Osteocyte (in vitro differentiated cells): ENCODE data around the gene SMIM20. TPM values are rescaled to one million over a fixed set of nuclear protein-coding genes. Genes with fewer than 3 reads are reported as not detected.

Experiments
- DNase-seq: peaks from one replicate; pipeline ENCODE4 v3.0.0; 2021; ENCODE audit warnings: mixed read lengths; ENCODE audit not compliant: unreplicated experiment; ENCODE audit errors: extremely low spot score
- H3K27ac Mint-ChIP-seq: one replicate; pipeline ENCODE4 v1.8.0; 2021; ENCODE audit warnings: mild to moderate bottlenecking, mixed read lengths; ENCODE audit not compliant: unreplicated experiment
- H3K27me3 Mint-ChIP-seq: one replicate; pipeline ENCODE4 v1.8.0; 2021; ENCODE audit warnings: mixed read lengths; ENCODE audit not compliant: unreplicated experiment
- H3K36me3 Mint-ChIP-seq: one replicate; pipeline ENCODE4 v1.8.0; 2021; ENCODE audit warnings: mixed read lengths; ENCODE audit not compliant: unreplicated experiment
- H3K4me1 Mint-ChIP-seq: one replicate; pipeline ENCODE4 v1.8.0; 2021; ENCODE audit warnings: mixed read lengths; ENCODE audit not compliant: unreplicated experiment
- H3K4me3 Mint-ChIP-seq: one replicate; pipeline ENCODE4 v1.8.0; 2021; ENCODE audit warnings: mild to moderate bottlenecking, moderate library complexity, mixed read lengths; ENCODE audit not compliant: unreplicated experiment
- H3K9me3 Mint-ChIP-seq: one replicate; pipeline ENCODE4 v1.8.0; 2021; ENCODE audit warnings: mixed read lengths; ENCODE audit not compliant: unreplicated experiment
- total RNA-seq: library from RNA; stranded (reverse); gene quantifications from 2 replicates; pipeline ENCODE4 v1.2.1, GENCODE V29; 2021
- TF ChIP-seq, protein P1 (sequence below): fragments of 200-600 bp; sonication (generic); IDR thresholded peaks from 2 replicates; pipeline ENCODE4 v1.5.0; 2021; ENCODE audit warnings: antibody characterized with exemption, mild to moderate bottlenecking, moderate library complexity

Gene SMIM20
- total RNA-seq, 1 donor from 2014 or later, result 28.4 TPM

GRCh38 chr4:25939330-25939729 lies 25.3 kb downstream of the SMIM20 start:
- Mint-ChIP-seq H3K36me3 (no peaks in the 10 kb centered on the region), H3K27me3 (peaks cover 27% of the 10 kb centered on the region), H3K4me3 (no peak overlapping the region), H3K9me3 (no peaks in the 10 kb centered on the region), H3K4me1 (peaks cover 15% of the 10 kb centered on the region), H3K27ac (no peak overlapping the region)
- TF ChIP-seq, protein P1, sequence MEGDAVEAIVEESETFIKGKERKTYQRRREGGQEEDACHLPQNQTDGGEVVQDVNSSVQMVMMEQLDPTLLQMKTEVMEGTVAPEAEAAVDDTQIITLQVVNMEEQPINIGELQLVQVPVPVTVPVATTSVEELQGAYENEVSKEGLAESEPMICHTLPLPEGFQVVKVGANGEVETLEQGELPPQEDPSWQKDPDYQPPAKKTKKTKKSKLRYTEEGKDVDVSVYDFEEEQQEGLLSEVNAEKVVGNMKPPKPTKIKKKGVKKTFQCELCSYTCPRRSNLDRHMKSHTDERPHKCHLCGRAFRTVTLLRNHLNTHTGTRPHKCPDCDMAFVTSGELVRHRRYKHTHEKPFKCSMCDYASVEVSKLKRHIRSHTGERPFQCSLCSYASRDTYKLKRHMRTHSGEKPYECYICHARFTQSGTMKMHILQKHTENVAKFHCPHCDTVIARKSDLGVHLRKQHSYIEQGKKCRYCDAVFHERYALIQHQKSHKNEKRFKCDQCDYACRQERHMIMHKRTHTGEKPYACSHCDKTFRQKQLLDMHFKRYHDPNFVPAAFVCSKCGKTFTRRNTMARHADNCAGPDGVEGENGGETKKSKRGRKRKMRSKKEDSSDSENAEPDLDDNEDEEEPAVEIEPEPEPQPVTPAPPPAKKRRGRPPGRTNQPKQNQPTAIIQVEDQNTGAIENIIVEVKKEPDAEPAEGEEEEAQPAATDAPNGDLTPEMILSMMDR, result no peak
- DNase-seq, result no peak

DNA sequence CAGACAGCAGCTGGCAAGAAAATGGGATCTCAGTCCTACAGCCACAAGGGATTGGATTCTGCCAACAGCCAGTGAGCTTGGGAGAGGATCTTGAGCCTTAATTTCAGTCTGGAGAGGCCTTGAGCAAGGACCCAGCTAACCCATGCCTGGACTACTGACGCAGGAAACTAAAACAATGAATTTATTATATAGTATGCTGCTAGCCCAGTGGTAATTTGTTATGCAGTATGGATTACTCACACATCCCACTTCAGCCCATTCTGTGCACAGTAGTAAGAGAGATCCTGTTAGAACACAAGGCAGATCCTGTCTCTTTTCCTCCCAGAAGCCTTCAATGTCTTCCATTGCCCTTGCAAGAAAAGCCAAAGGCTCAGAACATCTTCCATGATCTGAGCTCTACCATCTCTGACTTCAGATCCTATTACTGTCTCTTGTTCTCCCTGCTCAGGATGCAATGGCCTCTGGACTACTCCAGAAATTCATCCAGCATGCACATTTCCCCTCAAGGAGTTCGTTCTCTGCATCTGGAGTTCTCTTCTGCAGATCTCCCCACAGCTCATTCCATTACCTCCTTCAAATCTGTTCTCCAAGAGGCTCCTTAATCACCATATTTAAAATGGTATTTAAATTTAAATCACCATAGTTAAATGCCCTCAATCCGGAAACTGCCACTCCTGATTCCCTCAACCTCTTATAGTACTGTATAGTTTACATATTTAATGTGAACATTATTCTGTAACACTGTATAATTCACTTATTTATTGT lies 27.6 kb downstream of the SMIM20 start:
- no peak for DNase-seq
- Mint-ChIP-seq H3K27me3 (peaks cover 32% of the 10 kb centered on the region), H3K27ac (no peak overlapping the region), H3K36me3 (no peaks in the 10 kb centered on the region), H3K4me1 (peaks cover 15% of the 10 kb centered on the region), H3K9me3 (no peaks in the 10 kb centered on the region), H3K4me3 (no peak overlapping the region)
- TF ChIP-seq, protein P1, result no peak

GRCh38 chr4:25943312-25943711 lies 29.3 kb downstream of the SMIM20 start:
- no peak overlapping the region for H3K4me3 Mint-ChIP-seq
- H3K36me3 Mint-ChIP-seq, result no peaks in the 10 kb centered on the region
- DNase-seq, result no peak
- no peaks in the 10 kb centered on the region for H3K9me3 Mint-ChIP-seq
- H3K27ac Mint-ChIP-seq, result no peak overlapping the region
- TF ChIP-seq, protein P1, result no peak
- H3K4me1 Mint-ChIP-seq, result peaks cover 8% of the 10 kb centered on the region
- H3K27me3 Mint-ChIP-seq, result peaks cover 33% of the 10 kb centered on the region

DNA sequence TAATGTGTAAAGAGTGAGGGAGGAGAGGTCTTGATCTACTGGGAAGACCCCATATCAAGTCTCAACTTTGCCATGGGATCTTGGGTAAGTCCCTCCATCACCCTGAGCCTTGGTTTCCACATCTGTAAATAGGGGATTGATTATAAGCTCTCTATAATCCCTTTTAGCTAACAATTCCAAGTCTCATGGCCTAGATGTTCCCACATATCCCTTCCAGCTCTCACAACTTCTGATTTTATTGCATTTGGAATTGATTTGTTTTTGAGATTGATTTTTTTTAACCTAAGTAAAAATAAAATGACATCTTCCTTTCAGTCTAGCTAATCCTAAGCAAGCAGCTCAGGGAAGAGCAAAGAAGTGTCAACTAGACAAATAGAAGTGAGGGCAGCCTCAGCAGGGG lies 29.8 kb downstream of the SMIM20 start:
- Mint-ChIP-seq H3K36me3 (no peaks in the 10 kb centered on the region), H3K4me3 (no peak overlapping the region), H3K27ac (no peak overlapping the region), H3K9me3 (no peaks in the 10 kb centered on the region), H3K27me3 (peaks cover 36% of the 10 kb centered on the region), H3K4me1 (peaks cover 6% of the 10 kb centered on the region)
- TF ChIP-seq, protein P1, result no peak
- DNase-seq, result no peak

DNA sequence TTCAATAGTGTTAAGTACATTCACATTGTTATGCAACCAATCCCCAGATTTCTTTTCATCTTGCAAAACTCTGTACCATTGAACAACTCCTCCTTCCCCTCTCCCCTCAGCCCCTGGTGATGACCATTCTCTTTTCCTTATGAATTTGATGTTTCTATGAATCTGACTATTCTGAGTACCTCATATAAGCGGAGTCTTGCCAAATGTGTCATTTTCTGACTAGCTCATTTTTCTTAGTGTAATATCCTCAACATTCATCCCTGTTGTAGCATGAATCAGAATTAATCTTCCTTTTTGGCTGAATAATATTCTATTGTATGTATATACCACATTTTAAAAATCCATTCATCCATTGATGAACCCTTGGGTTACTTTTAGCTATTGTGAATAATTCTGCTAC lies 34.0 kb downstream of the SMIM20 start:
- Mint-ChIP-seq H3K9me3 (no peaks in the 10 kb centered on the region), H3K4me1 (peaks cover 4% of the 10 kb centered on the region), H3K27ac (no peak overlapping the region), H3K36me3 (no peaks in the 10 kb centered on the region), H3K27me3 (peaks cover 45% of the 10 kb centered on the region), H3K4me3 (no peak overlapping the region)
- TF ChIP-seq, protein P1, result no peak
- no peak for DNase-seq
